Neural progenitor cell (in vitro differentiated cells): Measurements from ENCODE around the gene TLR1.

Experiments
- CTCF ChIP-seq: fragments of 200-600 bp; sonication (generic); IDR thresholded peaks from 2 replicates; pipeline ENCODE4 v1.5.1; 2017; ENCODE audit warnings: antibody characterized with exemption, mild to moderate bottlenecking
- EZH2 ChIP-seq: fragments of 200-600 bp; sonication (generic); IDR thresholded peaks from 2 replicates; pipeline ENCODE4 v1.6.1; 2017; ENCODE audit warnings: antibody characterized with exemption, mild to moderate bottlenecking, moderate library complexity
- EZH2phosphoT487 ChIP-seq: fragments of 200-600 bp; sonication (generic); IDR thresholded peaks from 2 replicates; pipeline ENCODE4 v1.6.1; 2017; ENCODE audit warnings: antibody characterized with exemption

- TF ChIP-seq EZH2, result no peak
- no peak for TF ChIP-seq CTCF
- TF ChIP-seq EZH2phosphoT487, result no peak
Measured at GRCh38 chr4:38829237-38829636, 24.6 kb upstream of the TLR1 start.
